CD4-positive, alpha-beta T cell treated with Interferon alpha-2 for 1 hour (primary cell): ENCODE measurements around the gene FAM72D.
"Not testable (repeated sequence)": the region's sequence is repeated elsewhere in the genome, so short reads cannot be mapped to it uniquely, and the experiment has no call there.

ENCODE experiments used
- DNase-seq, 2 donors: peaks; one replicate each; pipeline ENCODE4 v3.0.0-alpha.2; 2020 to 2022

FAM72D gene

DNA sequence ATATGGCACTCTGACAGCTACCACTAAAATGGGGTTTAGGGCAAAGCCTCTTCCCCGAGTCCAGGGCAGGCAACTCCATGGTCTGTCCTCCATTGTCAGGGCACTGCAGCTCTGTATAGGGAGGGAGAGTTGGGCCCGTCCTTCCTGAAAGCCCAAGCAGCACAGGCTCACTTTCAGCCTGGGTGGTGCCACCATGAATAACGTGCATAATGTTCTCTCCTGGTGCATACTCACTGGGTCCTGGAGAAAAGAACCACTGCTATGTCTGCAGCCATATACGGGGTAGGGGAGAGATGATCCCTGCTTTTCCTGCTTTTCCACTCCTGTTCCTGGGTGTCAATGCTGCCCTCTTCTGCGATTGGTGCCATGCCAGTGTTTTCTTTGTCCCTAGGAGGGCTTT is 60.1 kb downstream of the FAM72D start:
- not testable (repeated sequence) for DNase-seq

DNA sequence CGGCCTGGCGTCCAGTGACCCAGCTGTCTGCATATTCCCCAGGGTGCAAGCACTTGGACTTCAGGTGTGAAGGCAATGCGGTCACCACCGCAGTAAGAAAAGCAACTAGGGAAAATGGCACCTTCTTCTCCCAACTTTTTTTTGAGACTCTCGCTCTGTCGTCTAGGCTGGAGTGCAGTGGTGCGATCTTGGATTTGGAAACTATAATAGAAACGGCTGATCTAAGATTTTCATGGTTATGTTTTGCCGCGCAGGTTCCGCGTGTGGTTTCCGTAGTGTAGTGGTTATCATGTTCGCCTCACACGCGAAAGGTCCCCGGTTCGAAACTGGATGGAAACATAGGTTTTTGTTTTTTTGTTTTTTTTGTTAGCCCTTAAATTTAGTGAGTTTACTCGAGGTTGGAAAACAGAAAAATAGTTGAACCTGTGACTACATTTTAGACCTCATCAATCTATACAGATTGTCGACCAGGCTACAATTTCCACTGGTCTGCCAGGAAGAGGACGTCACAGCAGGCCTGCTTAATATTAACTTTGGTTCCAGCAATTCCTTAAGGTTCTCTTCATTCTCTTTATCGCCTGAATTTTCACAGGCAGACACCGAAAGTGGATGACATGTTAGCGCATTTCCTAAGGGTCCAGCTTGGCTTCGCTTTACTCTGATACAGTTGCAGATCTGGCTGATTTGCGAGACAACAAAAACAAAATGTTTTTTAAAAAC is 61.3 kb downstream of the FAM72D start:
- DNase-seq: peak; percentile 54 to 57

DNA sequence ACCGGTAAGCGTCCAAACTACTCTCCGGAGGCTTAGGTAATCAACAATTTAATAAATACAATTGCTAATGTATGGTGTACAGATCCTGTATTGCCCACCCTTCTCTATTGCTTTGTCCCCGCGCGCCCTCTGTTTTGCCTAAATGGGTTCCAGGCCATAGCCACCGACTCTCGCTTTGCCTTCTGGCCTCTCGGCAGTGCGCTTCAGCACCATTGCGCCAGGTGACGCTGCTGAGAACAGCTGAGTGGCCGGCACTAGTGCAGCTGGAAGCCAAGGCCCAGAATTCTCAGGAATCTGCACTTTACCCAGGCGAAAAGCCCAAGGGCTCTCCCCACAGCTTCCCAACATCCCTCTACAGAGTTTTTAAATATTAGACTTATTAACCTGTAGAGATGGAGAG is 61.9 kb downstream of the FAM72D start:
- not testable (repeated sequence) for DNase-seq

DNA sequence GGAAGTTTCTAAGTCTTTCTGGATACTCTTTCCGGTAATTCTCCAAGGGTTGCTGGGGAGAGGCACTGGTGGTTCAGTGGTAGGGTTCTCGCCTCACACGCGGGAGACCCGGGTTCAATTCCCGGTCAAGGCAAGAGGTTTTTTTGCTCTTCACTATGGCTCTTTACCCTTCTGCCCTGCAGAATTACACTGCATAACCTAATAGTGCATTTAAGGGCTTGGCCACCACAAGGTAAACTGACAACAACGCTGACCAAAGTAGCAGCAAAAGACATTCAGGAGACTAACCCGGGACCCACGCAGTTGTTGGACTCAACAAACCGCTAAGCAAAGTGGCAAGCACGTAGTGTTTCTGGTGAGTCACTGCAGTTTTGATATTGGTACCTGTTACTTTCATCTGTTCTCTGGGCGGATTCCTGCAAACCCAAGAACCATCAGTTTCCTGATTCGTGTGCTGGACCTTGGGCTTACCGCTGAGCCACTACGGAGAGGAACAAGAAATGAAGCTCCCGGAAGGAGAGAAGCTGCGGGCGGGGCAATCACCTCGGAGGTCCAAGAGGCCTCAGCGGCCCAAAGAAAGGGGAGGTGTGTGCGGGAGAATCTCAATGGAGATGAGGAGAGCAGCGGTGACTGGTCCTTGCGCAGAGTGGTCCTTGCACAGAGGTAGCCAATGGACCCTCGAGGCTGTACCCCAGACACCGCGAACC is 65.4 kb downstream of the FAM72D start:
- DNase-seq: not testable (repeated sequence)
